Islet precursor cell (in vitro differentiated cells): Measurements from ENCODE around the gene ABCB4.
"Not testable (repeated sequence)": the region's sequence is repeated elsewhere in the genome, so short reads cannot be mapped to it uniquely, and the experiment has no call there.

Experiments used
- DNase-seq: peaks from one replicate; pipeline ENCODE4 v3.0.0-alpha.2; 2018

ABCB4 gene

GRCh38 chr7:87474533-87475358 is 734 bp downstream of the ABCB4 start:
- no peak for DNase-seq

GRCh38 chr7:87473986-87474385 is 1.5 kb downstream of the ABCB4 start:
- DNase-seq: no peak

GRCh38 chr7:87473192-87473591 is 2.3 kb downstream of the ABCB4 start:
- no peak for DNase-seq

- no peak for DNase-seq
Observed at GRCh38 chr7:87471473-87471872, 4.0 kb downstream of the ABCB4 start.

- DNase-seq: not testable (repeated sequence)
Observed at GRCh38 chr7:87469204-87469603, 6.3 kb downstream of the ABCB4 start.

- not testable (repeated sequence) for DNase-seq
Observed at GRCh38 chr7:87465534-87465880, 10.0 kb downstream of the ABCB4 start.

GRCh38 chr7:87464830-87465533 is 10.5 kb downstream of the ABCB4 start:
- peak; percentile 70 for DNase-seq

GRCh38 chr7:87463982-87464381 is 11.5 kb downstream of the ABCB4 start:
- DNase-seq: no peak

- not testable (repeated sequence) for DNase-seq
Observed at GRCh38 chr7:87460444-87460843, 15.0 kb downstream of the ABCB4 start.

GRCh38 chr7:87459941-87460340 is 15.5 kb downstream of the ABCB4 start:
- DNase-seq: no peak

GRCh38 chr7:87458148-87458547 is 17.3 kb downstream of the ABCB4 start:
- DNase-seq: no peak

GRCh38 chr7:87456247-87456646 is 19.2 kb downstream of the ABCB4 start:
- no peak for DNase-seq

GRCh38 chr7:87452279-87452678 is 23.2 kb downstream of the ABCB4 start:
- DNase-seq: no peak

GRCh38 chr7:87451187-87451586 is 24.3 kb downstream of the ABCB4 start:
- DNase-seq: no peak

GRCh38 chr7:87450706-87451105 is 24.8 kb downstream of the ABCB4 start:
- DNase-seq: no peak

GRCh38 chr7:87448388-87448787 is 27.1 kb downstream of the ABCB4 start:
- DNase-seq: peak; percentile 72

GRCh38 chr7:87447116-87447635 is 28.3 kb downstream of the ABCB4 start:
- DNase-seq: no peak

- DNase-seq: no peak
Observed at GRCh38 chr7:87445897-87446296, 29.6 kb downstream of the ABCB4 start.

GRCh38 chr7:87435546-87435945 is 39.9 kb downstream of the ABCB4 start:
- no peak for DNase-seq

- DNase-seq: no peak
Observed at GRCh38 chr7:87432536-87432935, 42.9 kb downstream of the ABCB4 start.

- no peak for DNase-seq
Observed at GRCh38 chr7:87427288-87427687, 48.2 kb downstream of the ABCB4 start.

- no peak for DNase-seq
Observed at GRCh38 chr7:87426160-87426559, 49.3 kb downstream of the ABCB4 start.

GRCh38 chr7:87424075-87424474 is 51.4 kb downstream of the ABCB4 start:
- DNase-seq: no peak

GRCh38 chr7:87420173-87420572 is 55.3 kb downstream of the ABCB4 start:
- DNase-seq: no peak
